ENCODE results near the gene EXOC6B. TPM values are rescaled to one million over a fixed set of nuclear protein-coding genes. Genes with fewer than 3 reads are reported as not detected.

EXOC6B gene
- polyA plus RNA-seq, 1 donor, result 9.6 TPM

DNA sequence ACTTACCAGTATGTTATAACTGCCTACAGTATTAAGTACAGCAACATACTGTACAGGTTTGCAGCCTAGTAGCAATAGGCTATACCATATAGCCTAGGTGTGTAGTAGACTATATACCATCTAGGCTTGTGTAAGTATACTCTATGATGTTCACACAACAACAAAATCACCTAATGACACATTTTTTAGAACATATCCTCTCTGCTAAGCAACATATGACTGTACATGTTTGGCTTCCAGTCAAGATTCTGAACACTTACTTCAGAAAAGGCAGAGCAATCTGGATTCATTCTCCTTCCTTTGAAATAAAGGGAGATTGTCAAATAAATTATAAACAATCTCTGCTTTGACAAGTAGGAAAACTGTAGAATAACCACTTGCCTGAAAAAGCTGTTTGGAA lies 81.8 kb downstream of the EXOC6B start:
- DNase-seq (ENCODE audit: low read depth), result no peak

DNA sequence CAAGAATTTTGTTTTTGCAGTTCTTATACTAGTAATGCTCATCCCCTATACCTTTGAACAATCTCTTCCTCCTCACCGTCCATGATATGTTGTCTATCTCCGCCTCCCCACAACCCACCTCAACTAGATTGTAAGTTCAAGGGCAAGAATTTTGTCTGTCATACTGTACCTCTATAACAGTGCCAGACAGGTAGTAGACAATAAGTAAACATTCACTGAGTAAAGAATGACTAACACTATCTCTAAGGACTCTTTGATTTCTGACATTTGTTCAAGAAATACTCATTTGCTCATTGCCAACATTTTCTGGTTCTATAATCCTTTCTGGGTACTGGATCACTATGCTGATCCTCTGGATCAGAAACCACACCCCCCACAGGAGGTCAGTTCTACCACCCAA lies 82.4 kb downstream of the EXOC6B start:
- no peak for DNase-seq (ENCODE audit: low read depth)

DNA sequence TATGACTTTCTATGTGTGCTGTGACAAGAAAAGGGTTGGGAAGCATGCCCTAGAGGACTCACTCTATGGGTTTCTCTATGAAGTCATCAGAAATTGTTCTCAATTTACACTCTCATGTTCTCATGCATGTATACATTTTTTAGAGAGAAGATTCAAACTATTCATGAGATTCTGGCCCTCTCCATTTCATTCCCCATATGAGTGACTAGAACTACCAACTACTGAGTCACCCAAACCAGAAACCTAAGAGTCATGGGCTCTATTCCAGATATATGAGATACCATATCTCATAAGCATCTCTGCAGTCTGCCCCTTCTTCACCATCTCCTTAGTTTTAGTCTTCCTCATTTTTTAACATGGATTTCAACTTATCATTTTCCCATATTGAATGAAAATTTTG lies 87.7 kb downstream of the EXOC6B start:
- DNase-seq (ENCODE audit: low read depth), result no peak

DNA sequence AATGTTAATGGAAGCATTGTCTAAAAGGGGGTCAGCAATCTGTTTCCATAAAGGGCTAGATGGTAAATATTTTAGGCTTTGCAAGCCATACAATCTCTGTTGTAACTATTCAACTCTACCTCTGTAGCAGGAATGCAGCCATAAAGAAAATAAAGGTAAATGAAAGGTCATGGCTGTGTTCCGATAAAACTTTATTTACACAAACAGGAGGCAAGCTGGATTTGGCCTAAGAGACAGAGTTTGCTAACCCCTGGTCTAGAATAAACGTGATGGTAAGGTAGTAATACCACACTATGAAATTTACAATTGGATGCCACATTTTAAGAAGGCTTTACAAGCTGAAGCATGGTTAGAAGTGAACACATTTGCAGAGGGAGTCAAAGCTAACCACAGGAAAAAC lies 91.4 kb downstream of the EXOC6B start:
- DNase-seq (ENCODE audit: low read depth), result no peak

DNA sequence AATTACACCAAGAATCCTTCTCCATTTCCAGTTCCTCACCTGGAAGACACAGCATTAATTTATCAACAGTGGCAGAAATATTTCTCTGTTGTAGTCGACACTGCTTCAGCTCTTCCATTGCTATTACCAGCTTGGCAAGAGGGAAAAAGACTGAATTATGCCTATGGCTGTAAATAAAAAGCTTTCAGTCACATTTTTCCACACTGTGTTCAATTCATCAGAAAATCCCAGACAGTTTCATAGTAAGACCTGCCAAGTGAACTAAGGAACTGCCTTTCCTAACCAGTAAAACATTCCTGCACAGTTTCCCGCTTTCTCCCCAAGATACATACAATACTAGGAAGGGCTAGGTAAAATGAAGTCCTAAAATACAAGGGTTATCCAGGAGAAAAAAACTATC lies 94.7 kb downstream of the EXOC6B start:
- no peak for DNase-seq (ENCODE audit: low read depth)

DNA sequence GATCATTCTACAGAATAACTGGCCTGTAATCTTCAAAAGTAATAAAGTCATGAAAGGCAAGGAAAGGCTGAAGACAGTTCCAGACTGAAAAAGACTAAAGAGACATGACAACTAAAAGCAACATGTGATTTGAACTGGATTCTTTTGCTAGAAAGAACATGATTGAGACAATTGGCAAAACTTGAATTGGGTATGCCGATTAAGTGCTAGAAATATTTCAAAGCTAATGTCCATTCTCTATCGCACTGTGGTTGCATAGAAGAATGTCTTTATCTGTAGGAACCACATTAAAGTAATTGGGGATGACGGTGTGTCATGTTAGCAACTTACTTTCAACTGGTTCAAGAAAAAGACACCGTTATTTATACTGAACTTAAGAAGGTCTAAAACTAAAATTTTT lies 98.5 kb downstream of the EXOC6B start:
- no peak for DNase-seq (ENCODE audit: low read depth)

DNA sequence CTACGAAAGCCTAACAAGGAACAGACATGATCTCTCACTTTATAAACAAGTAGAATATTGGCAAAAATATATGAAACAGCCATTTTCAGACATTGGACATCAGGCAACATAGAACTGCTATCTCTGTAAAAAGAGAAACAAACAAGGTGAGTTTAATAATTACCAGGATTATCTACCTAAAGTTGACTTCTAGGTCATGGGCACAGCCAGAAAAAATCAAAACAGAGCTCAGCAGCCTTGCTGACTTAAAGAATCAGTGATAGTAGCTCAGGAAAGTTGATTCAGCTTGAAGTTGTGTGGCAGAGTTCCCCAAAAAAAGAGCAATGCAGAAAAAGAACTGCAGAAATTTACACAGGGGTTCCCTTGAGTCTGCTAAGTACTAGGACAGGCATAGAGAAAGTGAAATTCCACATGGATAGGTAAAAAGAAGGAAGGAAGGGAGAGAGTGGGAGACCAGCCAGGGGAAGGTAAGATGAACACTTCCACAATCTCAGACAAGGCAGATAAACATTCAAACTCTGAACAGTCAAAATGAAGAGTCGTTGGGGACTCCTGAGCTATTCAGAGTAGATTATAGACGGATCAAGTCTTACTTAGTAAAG lies 102.0 kb downstream of the EXOC6B start:
- no peak for DNase-seq (ENCODE audit: low read depth)

DNA sequence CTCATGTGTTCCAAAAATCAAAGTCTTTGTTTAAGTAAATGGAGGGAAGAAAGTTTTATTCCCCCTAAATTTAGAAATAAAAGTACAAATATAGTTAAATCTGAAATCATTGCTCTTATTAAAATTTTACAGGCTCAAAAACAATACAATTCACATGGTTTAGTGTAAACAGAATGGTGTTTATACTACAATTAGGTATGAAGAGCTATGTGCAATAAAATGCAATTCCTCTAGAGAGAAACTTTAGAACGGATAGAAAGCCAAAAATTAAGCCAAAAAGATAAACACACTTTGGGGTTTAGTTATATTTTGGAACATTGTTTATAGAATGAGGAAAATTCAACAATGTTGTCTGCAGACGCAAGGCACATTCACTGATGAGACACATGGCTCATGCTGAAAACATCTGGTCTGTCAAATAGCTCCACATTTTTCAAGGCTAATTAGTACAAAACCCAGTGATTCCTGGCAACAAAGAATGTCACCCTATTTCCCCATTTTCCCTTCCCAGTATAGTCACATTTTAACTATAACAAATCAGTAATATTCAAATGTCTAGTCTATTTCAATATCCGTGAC lies 103.3 kb downstream of the EXOC6B start:
- DNase-seq (ENCODE audit: low read depth), result no peak

DNA sequence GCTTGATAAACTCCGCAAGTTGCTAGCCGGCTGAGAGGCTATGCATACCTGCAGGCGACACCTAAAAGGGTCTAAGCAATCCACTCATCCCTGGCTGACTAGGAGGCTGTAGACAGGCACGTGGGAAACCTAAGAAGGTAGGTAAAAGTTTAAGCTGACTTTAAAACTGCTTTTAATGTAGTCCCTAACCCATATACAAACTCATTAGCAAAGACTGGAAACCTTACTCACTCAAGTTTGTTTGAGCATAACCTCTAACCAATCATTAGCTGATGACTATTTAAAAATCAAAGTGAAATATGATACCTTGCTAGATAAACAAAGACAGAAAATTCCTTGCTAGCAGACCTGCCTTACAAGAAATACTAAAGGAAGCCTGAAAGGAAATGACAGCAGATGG lies 106.4 kb downstream of the EXOC6B start:
- DNase-seq (ENCODE audit: low read depth), result no peak

DNA sequence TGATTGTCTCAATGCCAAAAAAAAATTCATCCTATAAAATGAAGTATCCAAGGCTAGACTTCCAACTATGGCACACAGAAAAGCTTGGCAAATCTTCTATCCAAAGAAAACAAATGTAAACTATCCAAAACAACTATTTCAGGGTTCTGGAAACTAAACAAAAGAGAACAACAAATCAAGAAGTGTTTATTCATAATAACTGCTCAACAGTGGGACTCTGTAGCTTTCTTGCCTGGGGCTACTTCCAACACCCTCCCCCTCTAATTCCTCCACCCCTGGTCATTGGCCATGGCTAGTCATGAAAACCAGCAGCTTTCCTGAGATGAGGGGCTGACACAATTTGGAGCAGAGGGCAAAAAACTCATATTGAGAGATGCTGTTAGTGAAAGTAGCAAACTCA lies 107.0 kb downstream of the EXOC6B start:
- DNase-seq (ENCODE audit: low read depth), result no peak

DNA sequence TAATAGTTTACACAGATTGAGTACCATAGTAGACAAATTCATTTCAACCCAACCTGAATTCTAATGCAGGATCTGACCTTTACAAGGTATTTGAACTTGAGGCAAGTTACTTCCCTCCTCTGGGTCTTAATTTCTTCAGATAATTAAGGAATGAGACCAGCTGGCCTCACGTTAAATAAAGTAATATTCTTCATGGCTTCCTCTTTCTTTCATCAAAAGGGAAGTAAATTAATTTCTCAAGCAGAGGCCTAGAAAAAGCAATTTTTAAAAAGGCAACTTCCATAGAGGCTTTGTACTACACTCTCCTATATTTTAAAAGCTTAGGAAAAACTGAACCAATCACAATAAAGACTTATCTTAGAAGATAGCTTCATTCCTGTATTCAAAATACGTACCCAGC lies 109.2 kb downstream of the EXOC6B start:
- DNase-seq (ENCODE audit: low read depth), result no peak

DNA sequence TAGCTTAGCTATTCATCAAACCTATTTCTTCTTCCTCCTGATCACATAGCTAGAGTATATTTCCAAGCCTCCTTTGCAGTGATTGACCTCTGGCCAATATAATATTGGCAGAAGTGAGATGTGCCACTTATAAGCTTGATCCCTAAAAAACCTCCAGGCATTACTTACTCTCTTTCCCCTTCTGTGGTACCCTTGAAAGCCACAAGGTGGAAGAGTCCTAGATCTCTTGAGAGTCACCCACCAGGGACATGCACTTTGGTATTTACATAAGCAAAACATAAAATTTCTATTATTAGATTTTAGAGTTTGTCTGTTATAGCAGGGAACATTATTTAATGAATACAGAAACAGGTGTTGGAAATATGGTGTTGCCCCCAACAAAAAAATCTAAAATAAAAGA lies 112.0 kb downstream of the EXOC6B start:
- DNase-seq (ENCODE audit: low read depth), result no peak

DNA sequence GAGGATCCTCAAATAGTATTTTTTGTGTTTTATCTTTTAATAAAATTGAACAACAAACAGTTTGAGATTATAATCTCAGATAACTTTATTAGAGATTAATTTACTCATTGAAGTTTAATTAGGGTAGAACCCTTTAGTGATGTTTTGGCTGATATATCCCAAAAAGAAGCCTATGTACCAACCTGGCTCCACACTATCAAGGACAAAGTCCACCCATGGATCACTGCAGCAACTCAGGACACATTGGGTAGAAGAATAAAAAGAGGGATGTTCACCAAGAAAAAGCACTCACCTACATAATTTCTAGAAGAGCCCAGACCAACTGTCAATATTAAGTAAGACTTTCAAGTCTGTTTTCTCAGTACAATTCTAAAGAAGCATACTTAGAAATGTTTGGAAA lies 112.9 kb downstream of the EXOC6B start:
- DNase-seq (ENCODE audit: low read depth), result no peak

DNA sequence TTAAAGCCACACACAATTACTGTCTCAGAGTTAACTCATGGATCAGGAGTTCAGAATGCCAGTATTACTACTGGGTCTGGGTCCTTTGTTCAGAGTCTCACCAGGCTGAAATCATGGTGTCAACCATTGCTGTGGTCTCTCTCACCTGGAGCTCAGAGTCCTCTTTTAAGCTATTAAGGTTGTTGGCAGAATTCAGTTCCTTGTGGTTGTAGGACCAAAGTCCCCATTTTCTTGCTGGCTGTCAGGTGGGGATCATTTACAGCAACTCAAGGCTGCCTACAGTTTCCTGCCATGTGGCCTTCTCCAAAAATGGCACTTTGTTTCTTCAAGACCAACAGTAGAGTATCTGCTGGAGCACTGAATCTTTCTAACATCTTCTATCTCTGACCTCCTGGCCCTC lies 113.5 kb downstream of the EXOC6B start:
- no peak for DNase-seq (ENCODE audit: low read depth)

DNA sequence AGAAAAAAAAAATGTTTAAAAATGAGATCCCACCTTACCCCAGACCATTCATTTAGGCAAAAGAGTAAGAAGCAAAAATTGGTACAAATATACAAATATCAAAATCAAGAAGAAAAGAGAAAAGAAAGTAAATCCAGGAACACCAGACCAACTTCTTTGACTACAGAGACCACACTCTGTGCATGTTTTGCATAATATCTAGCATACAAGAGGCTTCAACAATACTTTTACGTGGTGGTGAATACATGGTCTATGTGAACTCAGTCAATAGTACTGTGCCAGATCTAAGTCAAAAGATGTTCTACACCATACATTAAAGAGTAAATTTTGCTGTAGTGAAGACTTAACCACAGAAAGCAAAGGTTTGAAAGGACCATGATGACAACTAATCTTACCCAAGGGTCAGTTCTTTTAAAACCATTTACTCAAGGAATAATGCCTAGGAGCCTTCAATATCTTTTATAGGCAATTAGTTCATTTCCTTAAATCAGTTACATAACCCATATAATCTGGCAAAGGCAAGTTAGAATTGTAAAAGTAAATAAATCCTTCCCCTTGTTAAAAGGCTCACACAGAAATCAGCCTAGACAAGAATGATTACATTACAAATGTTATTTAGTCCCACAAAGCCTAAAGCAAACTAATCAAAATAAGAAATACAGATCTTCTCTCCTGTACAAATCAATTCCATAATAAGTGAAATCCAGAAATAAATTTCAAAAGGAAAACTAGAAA lies 115.2 kb downstream of the EXOC6B start:
- no peak for DNase-seq (ENCODE audit: low read depth)

DNA sequence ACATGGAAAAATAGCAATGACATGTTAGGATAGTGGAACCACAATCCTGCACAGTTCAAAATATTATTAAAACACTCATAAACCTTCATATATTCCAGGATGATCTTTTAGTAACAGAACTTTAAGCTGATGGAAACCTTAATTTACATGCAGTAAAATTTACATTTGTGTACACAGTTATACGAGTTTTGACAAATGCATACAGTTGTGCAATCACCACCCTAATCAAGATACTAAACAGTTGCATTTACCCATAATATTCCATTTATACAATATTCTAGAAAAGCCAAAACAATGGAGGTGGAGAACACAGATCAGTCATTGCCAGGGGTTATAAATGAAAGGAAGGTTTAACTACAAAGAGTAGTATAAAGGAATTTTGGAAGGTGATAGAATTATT lies 117.6 kb downstream of the EXOC6B start:
- DNase-seq (ENCODE audit: low read depth), result no peak

DNA sequence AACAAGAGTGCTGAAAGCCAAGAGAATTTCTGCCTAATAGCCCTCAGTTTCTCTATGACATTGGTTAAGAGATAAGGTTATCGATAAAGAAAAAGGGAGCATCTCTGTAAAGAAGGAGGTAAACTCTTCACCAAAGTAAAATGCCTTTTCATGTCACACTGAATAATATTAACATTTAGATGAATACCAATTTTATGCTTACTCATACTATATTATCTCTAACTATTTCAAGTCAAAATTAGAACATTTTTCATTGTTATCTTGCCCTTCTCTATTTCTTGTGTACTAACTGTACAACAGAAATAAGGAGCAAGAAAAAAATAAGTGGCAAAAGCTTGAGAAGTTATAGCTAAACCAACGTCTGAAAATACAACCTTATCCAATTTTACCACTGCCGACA lies 127.5 kb downstream of the EXOC6B start:
- DNase-seq (ENCODE audit: low read depth), result no peak

DNA sequence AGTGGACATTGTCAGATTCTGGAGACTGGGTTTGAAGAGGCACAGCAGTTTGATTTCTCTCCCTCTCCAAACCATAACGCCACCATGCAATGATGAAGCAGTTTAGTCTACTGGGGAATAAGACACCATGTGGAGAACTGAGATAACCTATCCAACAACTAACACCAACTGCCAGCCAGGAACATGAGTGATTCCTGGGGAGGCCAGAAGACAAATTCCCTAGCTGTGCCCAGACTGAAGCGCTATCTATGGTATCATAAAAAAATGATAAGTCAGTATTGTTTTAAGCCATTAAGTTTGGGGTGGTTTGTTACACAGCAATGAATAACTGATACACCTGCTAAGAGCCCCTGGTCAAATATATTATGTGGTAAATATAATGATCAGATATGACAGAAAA lies 129.3 kb downstream of the EXOC6B start:
- no peak for DNase-seq (ENCODE audit: low read depth)

DNA sequence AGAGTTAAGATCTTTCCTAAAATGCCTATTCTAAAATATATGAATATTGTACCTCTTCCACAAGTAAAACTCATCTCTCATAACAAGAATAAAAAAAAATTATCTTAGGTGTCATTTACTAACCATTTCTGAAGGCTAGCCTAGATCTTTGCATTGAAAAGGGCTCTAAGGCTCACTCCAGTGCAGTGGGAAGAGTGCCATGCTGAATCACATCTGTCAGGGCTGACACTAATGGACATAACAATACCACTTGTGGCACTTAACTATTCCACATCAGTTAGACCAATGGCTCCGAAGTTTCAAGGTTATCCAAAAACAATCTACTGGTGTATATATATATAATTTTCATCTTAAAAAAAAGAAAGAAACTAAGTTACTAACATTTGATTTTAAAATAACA lies 130.2 kb downstream of the EXOC6B start:
- DNase-seq (ENCODE audit: low read depth), result no peak

DNA sequence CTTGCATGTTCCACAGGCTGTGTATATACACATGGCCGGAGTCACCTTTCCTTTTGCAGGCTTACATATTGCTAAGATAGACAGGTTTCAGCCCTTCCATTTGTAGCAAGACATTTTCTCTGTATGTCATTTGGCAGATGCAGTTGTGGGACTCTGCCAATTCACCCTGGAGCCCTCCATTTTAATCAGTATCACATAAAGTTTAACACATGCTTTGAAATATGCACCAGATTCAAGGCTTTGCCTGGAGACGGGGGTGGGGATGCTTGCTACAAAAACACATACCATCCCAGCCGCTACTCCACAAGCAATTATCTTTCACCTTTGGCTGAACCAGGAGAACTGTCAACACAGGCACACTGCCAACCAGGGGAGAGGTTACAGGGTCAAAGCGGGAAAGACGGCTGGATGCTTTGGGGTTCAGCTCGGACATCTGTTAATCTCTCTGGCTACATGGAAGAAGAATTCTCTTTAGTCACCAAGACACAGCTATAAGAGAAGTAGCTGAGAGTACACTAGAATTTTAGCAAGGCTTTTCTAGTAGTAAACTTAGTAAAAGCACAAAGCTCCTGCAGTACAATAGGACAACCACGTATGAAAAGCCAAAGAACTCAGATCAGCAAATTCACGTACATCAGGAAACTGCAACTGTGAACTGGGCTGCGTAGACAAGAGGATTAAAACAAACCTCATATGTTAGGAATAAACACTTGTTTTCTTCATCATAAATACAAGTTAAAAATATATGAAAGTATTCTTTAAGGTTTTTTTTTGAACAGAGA lies 130.9 kb downstream of the EXOC6B start:
- peak; percentile 59 for DNase-seq (ENCODE audit: low read depth)

DNA sequence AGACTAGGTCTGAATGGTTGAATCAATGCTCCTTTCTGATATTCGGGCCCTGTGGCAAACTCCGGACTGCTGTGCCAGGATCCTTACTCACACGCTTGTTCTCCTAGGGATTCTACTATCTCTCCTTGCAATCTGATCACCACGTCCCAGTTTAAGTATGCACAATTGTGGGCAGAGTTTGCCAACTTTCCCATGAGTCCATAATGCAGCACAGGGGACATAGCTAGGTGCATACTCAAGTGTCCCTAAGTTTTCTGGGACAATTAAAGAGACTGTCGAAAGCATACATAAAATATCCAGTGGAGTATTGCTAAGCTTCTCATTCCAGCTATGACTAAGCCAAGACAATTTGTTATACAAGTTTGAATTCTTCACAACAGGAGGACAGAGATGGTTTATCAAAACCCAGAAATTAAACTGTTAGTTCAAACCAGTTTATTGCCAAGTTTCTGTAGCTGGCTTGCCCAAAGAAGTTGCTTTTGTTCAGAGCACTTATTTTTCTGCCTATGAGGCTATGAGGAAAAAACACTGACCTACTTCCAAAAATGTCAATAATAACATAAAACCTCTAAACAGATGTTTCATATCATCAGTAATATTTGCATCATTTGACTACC lies 136.1 kb downstream of the EXOC6B start:
- DNase-seq (ENCODE audit: low read depth), result no peak

DNA sequence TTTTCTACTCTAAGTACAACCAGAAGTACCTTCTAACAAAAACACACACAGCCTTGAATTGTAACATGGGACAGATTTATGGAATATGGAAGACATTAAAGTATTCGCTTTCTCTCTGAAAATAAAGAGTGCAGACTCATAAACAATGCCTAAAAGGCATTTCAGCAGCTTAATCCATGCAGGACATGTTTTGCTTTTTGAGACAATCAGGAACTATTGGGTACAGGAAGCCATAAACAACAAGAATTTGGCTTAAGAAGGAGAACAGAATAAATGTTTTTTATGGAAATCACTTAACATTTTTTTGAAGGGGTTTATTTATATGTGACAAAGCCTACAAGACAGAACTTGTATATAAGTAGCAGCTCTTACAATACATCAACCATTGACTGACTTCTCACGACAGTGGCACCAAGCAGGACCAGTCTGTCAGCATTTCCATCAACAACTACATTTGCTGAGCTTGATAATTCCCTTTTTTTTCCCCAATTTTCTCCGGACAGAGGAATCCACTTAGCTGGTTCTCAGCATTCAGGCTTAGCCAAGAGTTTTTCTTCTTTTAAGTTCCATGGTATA lies 140.1 kb downstream of the EXOC6B start:
- no peak for DNase-seq (ENCODE audit: low read depth)

Data from forelimb muscle (tissue), 1 donor.